Progenitor cell of endocrine pancreas (in vitro differentiated cells): ENCODE results near the gene GORASP1. TPM values are rescaled to one million over a fixed set of nuclear protein-coding genes. Genes with fewer than 3 reads are reported as not detected.

Source experiments
- DNase-seq: peaks from one replicate; pipeline ENCODE4 v3.0.0; 2021; ENCODE audit warnings: low spot score; ENCODE audit not compliant: unreplicated experiment
- H3K27ac Mint-ChIP-seq: 2 replicates; pipeline ENCODE4 v1.8.0; 2021; ENCODE audit warnings: mild to moderate bottlenecking, moderate library complexity, mixed read lengths
- H3K27me3 Mint-ChIP-seq: 2 replicates; pipeline ENCODE4 v1.8.0; 2021; ENCODE audit warnings: mixed read lengths
- H3K36me3 Mint-ChIP-seq: 2 replicates; pipeline ENCODE4 v1.8.0; 2022; ENCODE audit warnings: mixed read lengths; ENCODE audit not compliant: insufficient read depth
- H3K4me1 Mint-ChIP-seq: 2 replicates; pipeline ENCODE4 v1.8.0; 2021; ENCODE audit warnings: low read depth, mixed read lengths
- H3K4me3 Mint-ChIP-seq: 2 replicates; pipeline ENCODE4 v1.8.0; 2021; ENCODE audit warnings: low read depth, mild to moderate bottlenecking, moderate library complexity, mixed read lengths
- H3K9me3 Mint-ChIP-seq: 2 replicates; pipeline ENCODE4 v1.8.0; 2021; ENCODE audit warnings: low read depth, mixed read lengths
- CTCF ChIP-seq: fragments of 200-600 bp; sonication (generic); IDR thresholded peaks from one replicate; pipeline ENCODE4 v1.5.0; 2021; ENCODE audit warnings: antibody characterized with exemption, mild to moderate bottlenecking; ENCODE audit not compliant: unreplicated experiment
- long read RNA-seq: library from polyadenylated mRNA; unstranded; transcript quantifications from one replicate; pipeline ENCODE4 v2.0.0, GENCODE V29; 2020
- total RNA-seq: library from RNA; stranded (reverse); gene quantifications from 2 replicates; pipeline ENCODE4 v1.2.1, GENCODE V29; 2021

The GORASP1 gene
- total RNA-seq, result 64.3 and 72.8 TPM in 2 replicates
- long read RNA-seq, transcript GORASP1-201 (9 exons, 3,722 nt), result major isoform, 42 of 70 reads
- long read RNA-seq, partial matches to known transcripts, result 5 of 70 reads
- long read RNA-seq, other reads (novel, unspliced or antisense), result 17 of 70 reads

DNA sequence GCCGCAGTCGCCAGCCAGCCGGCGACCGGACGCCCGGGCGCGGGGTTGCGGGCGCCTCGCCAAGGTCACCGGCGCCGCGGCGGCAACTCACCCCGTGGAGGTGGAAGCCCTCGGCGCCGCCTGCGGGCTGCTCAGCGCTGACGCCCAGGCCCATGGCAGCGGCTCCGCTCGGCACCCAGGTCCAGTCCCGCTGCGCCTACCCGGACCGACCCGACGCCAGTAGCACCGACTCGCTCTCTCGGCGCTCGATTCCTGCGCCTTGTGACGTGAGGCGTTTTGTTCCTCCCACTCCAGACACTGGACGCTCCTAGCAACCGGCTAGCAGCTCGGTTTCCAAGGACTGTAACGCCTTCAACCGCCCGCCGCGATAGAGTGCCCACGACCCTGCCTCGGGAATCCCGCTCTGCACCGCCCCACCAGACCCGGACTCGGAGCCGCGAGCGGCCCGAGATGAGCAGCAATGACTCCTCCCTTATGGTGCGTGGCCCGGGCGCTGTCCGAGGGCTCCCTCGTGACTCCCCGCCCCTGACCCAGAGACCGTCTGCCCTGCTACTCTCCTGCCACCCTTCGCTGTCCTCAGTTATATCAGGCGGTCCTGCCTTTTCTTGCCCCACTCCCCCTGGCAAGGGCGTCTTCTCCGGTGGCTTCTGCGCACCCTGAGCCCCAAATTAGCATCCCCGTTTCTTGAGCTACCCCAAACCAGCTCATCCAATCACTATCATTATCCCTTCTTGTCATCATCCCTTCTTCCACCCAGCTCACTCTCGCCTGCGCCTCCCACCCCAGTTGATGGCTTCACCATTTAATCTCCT, at the start of gene GORASP1, which contains the start of gene TTC21A:
Gene GORASP1 (minus strand): TSS at position 240 of the 812 bp plus-strand sequence. CDS start 86 bp downstream, at position 154.
Gene TTC21A (plus strand): TSS at position 293 of the 812 bp plus-strand sequence. CDS start 158 bp downstream, at position 451.
- Mint-ChIP-seq H3K9me3 (no peaks in the 10 kb centered on the region), H3K27me3 (no peaks in the 10 kb centered on the region), H3K27ac (peak within 1 kb of the TSS; percentile 96), H3K36me3 (peaks cover 1% of the 10 kb centered on the region), H3K4me1 (peaks cover 23% of the 10 kb centered on the region), H3K4me3 (peak within 1 kb of the TSS; percentile 96)
- peak; percentile 5 for TF ChIP-seq CTCF
- peak; percentile 65 for DNase-seq

GRCh38 chr3:39156421-39156820, 49.0 kb upstream of the GORASP1 start:
- Mint-ChIP-seq H3K27ac (no peak overlapping the region), H3K36me3 (no peaks in the 10 kb centered on the region), H3K4me3 (no peak overlapping the region), H3K27me3 (peaks cover 3% of the 10 kb centered on the region), H3K4me1 (peaks cover 37% of the 10 kb centered on the region), H3K9me3 (no peaks in the 10 kb centered on the region)
- no peak for TF ChIP-seq CTCF
- DNase-seq, result no peak

DNA sequence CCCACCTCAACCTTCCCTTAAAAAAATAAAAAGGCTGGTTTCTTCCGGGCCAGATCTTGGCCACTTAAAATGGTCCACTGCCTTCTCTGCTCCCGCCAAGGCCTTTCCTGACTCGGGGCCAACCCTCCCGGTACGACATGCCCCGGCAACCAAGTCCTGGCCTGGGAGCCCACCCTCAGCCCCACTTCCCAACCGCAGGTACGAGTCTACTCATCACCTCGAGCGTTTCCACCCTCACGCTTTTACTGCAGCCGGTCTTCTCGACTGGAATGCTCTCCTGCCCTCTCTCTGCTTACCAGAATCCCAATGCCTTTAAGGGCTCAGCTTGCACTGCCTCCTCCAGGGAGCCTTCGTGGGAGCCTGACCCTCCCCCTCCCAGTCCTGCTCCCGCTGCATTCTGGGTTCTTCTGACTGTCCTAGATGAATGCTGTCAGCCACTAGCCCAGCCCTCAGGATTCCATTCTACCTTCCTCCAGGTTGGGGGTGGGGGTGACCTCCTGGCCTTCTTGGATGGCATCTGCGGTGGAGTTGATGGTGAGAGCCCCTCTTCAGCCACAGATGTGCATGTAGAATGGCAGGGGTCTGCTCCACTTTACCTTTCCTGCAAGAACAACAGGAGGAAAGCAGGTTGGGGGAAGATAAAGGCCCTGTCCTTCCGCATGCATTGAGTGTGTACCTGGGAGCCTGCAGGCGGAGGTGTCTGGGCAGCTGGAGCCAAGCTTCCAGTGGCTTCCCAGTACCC, 47.0 kb upstream of the GORASP1 start:
- no peaks in the 10 kb centered on the region for H3K36me3 Mint-ChIP-seq
- H3K27ac Mint-ChIP-seq, result peak overlapping the region; percentile 92
- peaks cover 3% of the 10 kb centered on the region for H3K27me3 Mint-ChIP-seq
- H3K9me3 Mint-ChIP-seq, result no peaks in the 10 kb centered on the region
- DNase-seq, result no peak
- no peak for TF ChIP-seq CTCF
- peaks cover 57% of the 10 kb centered on the region for H3K4me1 Mint-ChIP-seq
- H3K4me3 Mint-ChIP-seq, result peak overlapping the region; percentile 71

GRCh38 chr3:39153977-39154279, 46.5 kb upstream of the GORASP1 start:
- Mint-ChIP-seq H3K36me3 (no peaks in the 10 kb centered on the region), H3K4me1 (peaks cover 62% of the 10 kb centered on the region)

More at GRCh38 chr3:39153977-39154279, 46.5 kb upstream of the GORASP1 start:
- Mint-ChIP-seq H3K27ac (peak overlapping the region; percentile 92), H3K27me3 (no peaks in the 10 kb centered on the region), H3K4me3 (peak overlapping the region; percentile 71), H3K9me3 (no peaks in the 10 kb centered on the region)
- DNase-seq, result no peak
- no peak for TF ChIP-seq CTCF
